DMS79 (cell line): ENCODE data around the gene STXBP4.

ENCODE experiments used
- DNase-seq: peaks from one replicate; lab custom pipeline; 2025; lab: John Stamatoyannopoulos, UW

The STXBP4 gene

GRCh38 chr17:55171634-55172328 is 203.2 kb downstream of the STXBP4 start:
- no peak for DNase-seq

- no peak for DNase-seq
Measured at GRCh38 chr17:55172612-55173011, 204.0 kb downstream of the STXBP4 start.

- no peak for DNase-seq
Measured at GRCh38 chr17:55174133-55174532, 205.6 kb downstream of the STXBP4 start.

- no peak for DNase-seq
Measured at GRCh38 chr17:55175788-55176427, 207.3 kb downstream of the STXBP4 start.

- DNase-seq = no peak
Measured at GRCh38 chr17:55177159-55177854, 208.7 kb downstream of the STXBP4 start.

- no peak for DNase-seq
Measured at GRCh38 chr17:55177855-55178217, 209.3 kb downstream of the STXBP4 start.

- no peak for DNase-seq
Measured at GRCh38 chr17:55186937-55187770, 218.6 kb downstream of the STXBP4 start.

GRCh38 chr17:55190748-55191147 is 222.2 kb downstream of the STXBP4 start:
- no peak for DNase-seq

GRCh38 chr17:55198690-55199370 is 230.3 kb downstream of the STXBP4 start:
- DNase-seq = no peak

GRCh38 chr17:55200904-55201303 is 232.3 kb downstream of the STXBP4 start:
- no peak for DNase-seq

- DNase-seq = no peak
Measured at GRCh38 chr17:55201308-55201932, 232.9 kb downstream of the STXBP4 start.

- no peak for DNase-seq
Measured at GRCh38 chr17:55202896-55203295, 234.3 kb downstream of the STXBP4 start.

- no peak for DNase-seq
Measured at GRCh38 chr17:55208078-55208812, 239.7 kb downstream of the STXBP4 start.

- no peak for DNase-seq
Measured at GRCh38 chr17:55210292-55210691, 241.7 kb downstream of the STXBP4 start.

- no peak for DNase-seq
Measured at GRCh38 chr17:55212880-55213279, 244.3 kb downstream of the STXBP4 start.

- no peak for DNase-seq
Measured at GRCh38 chr17:55215711-55216110, 247.1 kb downstream of the STXBP4 start.

- no peak for DNase-seq
Measured at GRCh38 chr17:55216888-55217287, 248.3 kb downstream of the STXBP4 start.

- no peak for DNase-seq
Measured at GRCh38 chr17:55219459-55219858, 250.9 kb downstream of the STXBP4 start.

- DNase-seq = no peak
Measured at GRCh38 chr17:55219934-55220333, 251.4 kb downstream of the STXBP4 start.
